ENCODE data around the gene RNF214. TPM values are rescaled to one million over a fixed set of nuclear protein-coding genes. Genes with fewer than 3 reads are reported as not detected.
A peak's percentile ranks its signal among the peaks of the same experiment; 100 is the strongest.

RNF214 gene
- total and polyA plus RNA-seq, 10 of the 15 experiments (the other 5 are each of a cell fraction or from before 2014, with no cell fraction given) = 4.8 to 16.8 (median 10.5) TPM

DNA sequence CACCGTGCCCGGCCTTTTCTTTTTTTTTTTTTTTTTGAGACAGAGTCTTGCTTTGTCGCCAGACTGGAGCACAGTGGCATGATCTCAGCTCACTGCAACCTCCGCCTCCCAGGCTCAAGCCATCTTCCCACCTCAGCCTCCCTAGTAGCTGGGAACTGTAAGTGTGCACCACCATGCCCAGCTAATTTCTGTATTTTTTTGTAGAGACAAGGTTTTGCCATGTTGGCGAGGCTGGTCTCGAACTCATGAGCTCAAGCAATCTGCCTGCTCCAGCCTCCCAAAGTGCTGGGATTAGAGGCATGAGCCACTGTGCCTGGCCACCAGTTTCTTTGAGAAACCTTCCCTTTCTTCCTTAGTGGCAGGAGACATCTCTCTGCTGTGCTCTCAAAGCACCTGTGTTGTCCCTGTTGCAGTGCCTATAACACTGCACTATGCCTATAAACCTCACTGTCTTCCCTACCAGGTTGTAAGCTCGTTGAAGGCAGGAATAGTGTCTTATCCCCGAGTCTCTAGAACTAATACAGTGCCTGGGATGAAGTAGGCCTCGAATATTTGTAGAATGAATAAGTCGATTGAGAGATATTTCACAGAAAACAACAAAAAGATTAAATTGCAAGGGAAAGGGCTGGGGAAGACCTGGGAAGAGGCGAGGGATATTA lies 19.6 kb upstream of the RNF214 start:
- Histone ChIP-seq H3K4me3 (no peak overlapping the region), H3K4me1 (ENCODE audit: control insufficient read depth, insufficient read depth, low read length) (no peaks in the 10 kb centered on the region; the same call in 1 of the 2 replicates), H3K36me3 (ENCODE audit: control insufficient read depth in 2 of 2, insufficient read depth in 2 of 2, low read length in 1 of 2) (peaks cover 5 to 25% of the 10 kb centered on the region in 2 experiments), H3K27ac (ENCODE audit: control insufficient read depth, insufficient read depth) (no peak overlapping the region), H3K9ac (ENCODE audit: control insufficient read depth, insufficient read depth, low read length) (no peak overlapping the region), H2AFZ (ENCODE audit: control insufficient read depth, low read depth, low read length) (no peak overlapping the region), H3K79me2 (ENCODE audit: control insufficient read depth, insufficient read depth, low read length) (no peaks in the 10 kb centered on the region), H3K9me3 (replicated peaks; ENCODE audit: control insufficient read depth, insufficient read depth, low read length) (no peaks in the 10 kb centered on the region), H3K4me2 (ENCODE audit: control insufficient read depth, insufficient read depth) (no peak overlapping the region), H4K20me1 (ENCODE audit: control insufficient read depth, insufficient read depth) (no peaks in the 10 kb centered on the region), H3K27me3 (replicated peaks in 1 of 2; ENCODE audit: control insufficient read depth in 2 of 2, insufficient read depth in 2 of 2, low read length in 1 of 2) (no peaks in the 10 kb centered on the region)
- no peak for DNase-seq (ENCODE audit: low read depth, low spot score)
- POLR2A ChIA-PET = interaction anchor here (1.8 kb wide), 1 partner anchor 34 kb away, joined by 8 read pairs; no protein-coding TSS in a partner anchor
- in situ Hi-C loops (cut with MboI) (no loop called here), intact Hi-C loops (cut with micrococcal nuclease; ENCODE audit: unreplicated experiment) (no loop called here)
- ATAC-seq = no peak
- CTCF ChIA-PET = interaction anchor here (1.0 to 2.1 kb wide), 2 partner anchors 32 to 34 kb away, joined by 3 to 7 read pairs; partner anchors contain the start of gene SIDT2
- BruUV-seq (replicated peaks) = TSS peak; percentile 2
- no peak for TF ChIP-seq E2F4 (IDR thresholded peaks at IDR 0.05; ENCODE audit: low read depth, low read length)
- TF ChIP-seq E2F8 (IDR thresholded peaks at IDR 0.05; ENCODE audit: low read depth, partially characterized antibody) = no peak
- TF ChIP-seq POLR2A (IDR thresholded peaks at IDR 0.05; ENCODE audit: low read depth, low read length) = no peak
- no peak for TF ChIP-seq IKZF1 (conservative IDR thresholded peaks at IDR 0.05)
- TF ChIP-seq, protein P1, sequence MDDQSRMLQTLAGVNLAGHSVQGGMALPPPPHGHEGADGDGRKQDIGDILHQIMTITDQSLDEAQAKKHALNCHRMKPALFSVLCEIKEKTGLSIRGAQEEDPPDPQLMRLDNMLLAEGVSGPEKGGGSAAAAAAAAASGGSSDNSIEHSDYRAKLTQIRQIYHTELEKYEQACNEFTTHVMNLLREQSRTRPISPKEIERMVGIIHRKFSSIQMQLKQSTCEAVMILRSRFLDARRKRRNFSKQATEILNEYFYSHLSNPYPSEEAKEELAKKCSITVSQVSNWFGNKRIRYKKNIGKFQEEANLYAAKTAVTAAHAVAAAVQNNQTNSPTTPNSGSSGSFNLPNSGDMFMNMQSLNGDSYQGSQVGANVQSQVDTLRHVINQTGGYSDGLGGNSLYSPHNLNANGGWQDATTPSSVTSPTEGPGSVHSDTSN (IDR thresholded peaks at IDR 0.05; ENCODE audit: insufficient replicate concordance, low read depth, low read length) = no peak
- RAD21 ChIA-PET (ENCODE audit: unreplicated experiment) = interaction anchor here (0.7 kb wide), 1 partner anchor 83 kb away, joined by 4 read pairs; no protein-coding TSS in a partner anchor
- 95% methylated on average over 9 of the region's 11 CpGs for WGBS (ENCODE audit: insufficient coverage, insufficient replicate concordance, low lambda C conversion rate, missing lambda C conversion rate)
- FAIRE-seq = no peak
- SMC1A ChIA-PET (ENCODE audit: uncharacterized antibody, unreplicated experiment) = interaction anchor here (1.2 kb wide), 1 partner anchor 12 kb away, joined by 3 read pairs; no protein-coding TSS in a partner anchor
